NCI-H2107 treated with DMSO at 0.1 percent for 48 hours (cell line): ENCODE measurements around the gene SPTBN2.

Source experiments
- DNase-seq: peaks from one replicate; lab custom pipeline; 2025; ENCODE audit not compliant: unreplicated experiment; lab: John Stamatoyannopoulos, UW

Gene SPTBN2

GRCh38 chr11:66686801-66687750 is 41.9 kb downstream of the SPTBN2 start:
- DNase-seq = no peak

DNA sequence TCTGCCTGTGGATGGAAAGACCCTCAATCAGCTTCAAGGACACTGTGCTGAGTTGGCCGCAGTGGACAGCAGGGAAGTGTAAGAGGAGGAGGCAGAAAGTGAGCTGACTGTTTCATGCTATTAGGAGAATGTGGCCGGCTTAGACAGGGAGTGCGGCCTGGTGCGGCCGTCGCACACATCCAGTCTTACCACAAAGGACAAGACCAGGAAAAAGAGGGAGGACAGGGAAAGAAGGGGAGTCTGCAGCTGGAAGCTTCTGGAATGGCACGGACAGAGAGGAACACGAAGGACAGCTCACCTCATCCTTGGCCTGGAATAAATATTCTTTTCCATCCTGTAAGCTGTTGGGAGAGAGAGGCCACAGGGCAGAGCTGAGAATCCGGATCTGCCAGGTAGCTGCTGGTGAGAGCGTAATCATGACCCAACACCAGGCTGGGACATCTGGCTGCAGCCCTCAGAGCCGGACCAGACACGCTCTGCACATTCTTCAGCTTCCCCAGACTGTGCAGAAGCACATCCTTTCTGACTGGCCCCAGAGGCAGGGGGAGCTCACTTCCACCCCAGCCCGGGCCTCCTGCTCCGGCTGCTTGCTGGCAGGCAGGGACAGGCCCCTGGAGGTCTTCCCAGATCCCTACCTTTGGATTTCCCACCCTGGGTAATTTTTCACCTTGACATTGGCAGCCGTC is 42.8 kb downstream of the SPTBN2 start:
- DNase-seq = no peak

GRCh38 chr11:66685276-66686099 is 43.5 kb downstream of the SPTBN2 start:
- DNase-seq = no peak

GRCh38 chr11:66684635-66685034 is 44.4 kb downstream of the SPTBN2 start:
- DNase-seq = no peak

GRCh38 chr11:66683877-66684276 is 45.1 kb downstream of the SPTBN2 start:
- DNase-seq = no peak

DNA sequence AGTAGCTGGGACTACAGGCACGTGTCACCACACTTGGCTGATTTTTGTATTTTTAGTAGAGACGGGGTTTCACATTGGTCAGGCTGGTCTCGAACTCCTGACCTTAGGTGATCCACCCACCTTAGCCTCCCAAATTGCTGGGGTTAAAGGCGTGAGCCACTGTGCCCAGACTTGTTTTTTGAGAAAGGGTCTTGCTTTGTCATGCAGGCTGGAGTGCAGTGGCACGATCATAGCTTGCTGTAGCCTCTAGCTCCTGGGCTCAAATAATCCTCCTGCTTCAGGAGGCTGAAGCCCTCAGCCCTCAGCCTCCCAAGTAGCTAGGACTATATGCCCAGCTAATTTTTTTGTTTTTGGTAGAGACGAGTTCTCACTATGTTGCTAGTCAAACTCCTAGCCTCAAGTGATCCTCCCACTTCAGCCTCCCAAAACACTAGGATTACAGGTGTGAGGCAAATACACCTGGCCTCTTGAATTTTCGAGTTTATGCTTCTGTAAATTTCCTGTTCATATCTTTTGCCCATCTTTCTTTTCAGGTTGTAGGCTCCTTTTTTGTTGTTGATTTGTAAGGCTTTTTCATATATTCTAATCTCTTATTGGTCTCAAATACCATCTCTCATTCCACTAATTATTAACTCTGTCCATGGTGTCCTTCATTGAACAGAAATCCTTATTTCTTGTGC is 47.9 kb downstream of the SPTBN2 start:
- DNase-seq = no peak

- DNase-seq = peak; percentile 68
These were observed 51.2 kb downstream of the SPTBN2 start, which contains the start of gene RBM4B for GRCh38 chr11:66677599-66678375. RBM4B (minus strand) TSS chr11:66677887; CDS start chr11:66677079, 808 bp downstream.

- DNase-seq = no peak
These were observed 52.0 kb downstream of the SPTBN2 start for GRCh38 chr11:66676931-66677598.

- DNase-seq = no peak
These were observed 52.6 kb downstream of the SPTBN2 start for GRCh38 chr11:66676282-66676919.

GRCh38 chr11:66674964-66675602 is 53.9 kb downstream of the SPTBN2 start:
- DNase-seq = peak; percentile 47

- DNase-seq = no peak
These were observed 58.2 kb downstream of the SPTBN2 start for GRCh38 chr11:66670816-66671215.

DNA sequence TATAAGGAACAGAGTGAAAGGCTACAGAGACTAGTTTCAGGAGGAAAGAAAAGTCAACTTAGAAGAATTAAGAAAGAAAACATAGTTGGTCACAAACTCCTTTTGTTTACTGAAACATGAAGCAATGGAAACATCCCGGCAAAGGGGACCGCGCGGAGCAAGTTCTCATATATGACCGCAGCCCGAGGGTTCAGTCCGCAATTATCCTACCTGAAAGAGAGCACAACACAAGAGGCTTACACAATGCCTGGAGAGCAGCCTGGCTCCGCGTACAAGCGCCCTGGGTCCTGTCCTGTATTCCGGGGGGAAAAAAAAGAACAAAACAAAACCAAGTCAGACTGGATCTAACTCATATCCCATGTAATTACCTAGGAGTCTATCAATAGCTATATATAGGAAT is 63.6 kb downstream of the SPTBN2 start:
- DNase-seq = no peak

- DNase-seq = no peak
These were observed 65.2 kb downstream of the SPTBN2 start for GRCh38 chr11:66663741-66664296.

DNA sequence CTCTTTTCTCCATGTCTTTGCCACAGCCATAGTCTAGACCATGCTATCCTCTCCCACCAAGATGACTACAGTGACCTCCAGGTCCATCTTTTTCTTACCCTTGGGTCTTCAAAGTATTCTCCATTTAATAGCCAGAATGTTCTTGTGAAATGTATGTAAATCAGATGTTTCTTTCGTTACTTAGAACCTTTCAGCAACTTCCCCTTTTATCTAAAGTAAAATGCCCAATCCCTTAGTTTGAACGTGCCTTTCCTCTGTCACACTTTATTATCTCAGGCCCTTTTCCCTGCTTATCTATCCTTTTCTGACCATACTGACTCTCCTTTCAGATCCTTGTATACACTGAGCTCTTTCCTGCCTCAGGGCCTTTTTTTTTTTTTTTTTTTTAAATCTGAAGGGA is 69.3 kb downstream of the SPTBN2 start:
- DNase-seq = no peak

GRCh38 chr11:66653123-66653522 is 75.9 kb downstream of the SPTBN2 start:
- DNase-seq = no peak

- no peak for DNase-seq
These were observed 76.4 kb downstream of the SPTBN2 start for GRCh38 chr11:66652651-66653050.

DNA sequence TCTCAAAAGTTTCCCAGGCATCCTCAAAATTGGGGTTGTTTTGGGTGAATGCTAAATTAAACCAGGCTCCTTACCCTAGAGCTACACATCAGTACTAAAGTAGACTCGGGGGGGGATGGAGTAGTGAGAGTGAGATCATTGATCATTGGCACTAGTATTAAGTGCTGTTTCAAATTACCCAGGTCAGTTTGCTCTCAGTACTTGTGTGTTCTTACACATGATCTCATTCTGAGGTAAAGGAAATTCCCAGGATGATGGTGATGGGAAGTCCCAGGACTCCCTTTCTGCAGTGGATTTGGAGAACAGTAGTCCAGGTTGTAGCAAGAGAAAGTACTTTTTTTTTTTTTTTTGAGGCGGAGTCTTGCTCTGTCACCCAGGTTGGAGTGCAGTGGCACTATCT is 78.0 kb downstream of the SPTBN2 start:
- DNase-seq = no peak

DNA sequence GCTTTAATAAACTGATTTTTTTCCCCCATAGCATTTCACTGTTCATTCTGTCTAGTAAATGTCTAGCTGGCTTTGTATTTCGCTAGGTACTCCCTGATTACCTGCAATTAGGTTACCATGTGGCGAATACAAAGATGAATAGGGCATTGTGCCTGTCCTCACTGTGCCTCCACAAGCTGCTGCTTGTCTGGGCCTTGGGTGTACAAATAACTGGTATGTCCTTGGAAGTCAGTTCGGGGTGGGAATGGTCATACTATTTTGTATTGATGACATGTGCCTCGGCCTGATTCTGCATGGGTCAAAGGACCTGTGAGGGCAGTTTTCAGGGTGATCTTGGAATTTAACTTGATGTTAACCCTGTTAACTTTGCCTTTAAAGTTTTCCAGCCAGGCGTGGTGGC is 79.1 kb downstream of the SPTBN2 start:
- no peak for DNase-seq
